NB4 (cell line): ENCODE data around the gene KCNQ1.

Source experiments
- DNase-seq: peaks from one replicate; pipeline ENCODE4 v3.0.0; 2010; ENCODE audit warnings: low read depth
- H3K4me3 ChIP-seq: one replicate; pipeline ENCODE4 v1.5.1; 2011; ENCODE audit warnings: mild to moderate bottlenecking, low read depth, low read length, moderate library complexity
- CTCF ChIP-seq: IDR thresholded peaks from one replicate; pipeline ENCODE4 v1.5.1; 2012; ENCODE audit warnings: low read depth, low read length
- MAX ChIP-seq: IDR thresholded peaks from 2 replicates; pipeline ENCODE4 v1.6.1; 2011; ENCODE audit warnings: low read depth, low read length
- MYC ChIP-seq: IDR thresholded peaks from 2 replicates; pipeline ENCODE4 v1.6.1; 2011; ENCODE audit warnings: low read depth, low read length
- POLR2A ChIP-seq: IDR thresholded peaks from 2 replicates; pipeline ENCODE4 v1.6.1; 2011; ENCODE audit warnings: mild to moderate bottlenecking; ENCODE audit not compliant: insufficient read length; ENCODE audit errors: extremely low read depth

The KCNQ1 gene

DNA sequence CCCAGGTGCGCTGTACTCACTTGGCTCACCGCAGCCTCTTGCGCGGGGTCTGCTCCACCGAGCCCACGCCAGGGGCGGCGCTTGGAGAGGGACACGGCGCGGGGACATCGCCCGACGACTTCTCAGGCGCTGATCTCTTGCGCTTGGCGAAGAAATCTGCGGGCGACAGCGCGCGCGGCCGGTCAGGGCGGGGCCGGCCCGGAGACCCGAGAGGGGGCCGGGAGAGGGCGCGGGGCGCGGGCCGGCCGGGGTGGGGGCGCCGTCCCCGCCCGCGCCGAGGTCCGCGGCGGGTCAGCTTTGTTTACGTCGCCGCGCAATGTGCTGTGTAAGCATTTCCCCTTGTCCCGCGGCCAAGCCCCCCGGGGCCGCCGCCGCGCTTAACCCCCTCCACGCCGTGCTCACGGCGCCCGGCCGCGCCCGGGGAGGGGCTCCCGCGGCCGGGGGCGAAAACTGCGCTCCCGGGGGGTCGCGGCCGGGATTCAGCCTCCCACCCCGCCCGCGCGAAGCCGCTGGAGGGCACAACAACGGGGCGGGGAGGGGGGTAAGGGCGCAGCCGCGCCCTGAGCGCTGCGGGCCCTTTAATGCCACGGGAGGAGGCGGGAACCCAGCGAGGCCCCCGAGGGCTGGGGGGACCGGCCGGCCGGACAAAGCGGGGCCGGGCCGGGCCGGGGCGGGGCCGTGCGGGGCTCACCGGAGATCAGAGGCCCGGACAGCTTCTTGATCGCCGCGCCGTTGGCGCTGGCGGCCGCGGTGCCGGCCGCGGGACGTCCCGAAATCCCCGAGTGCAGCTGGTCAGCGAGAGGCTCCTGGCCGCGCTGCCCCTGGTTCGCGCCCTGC lies 439.4 kb downstream of the KCNQ1 start:
- no peak overlapping the region for H3K4me3 ChIP-seq
- no peak for TF ChIP-seq MAX
- TF ChIP-seq POLR2A, result no peak
- TF ChIP-seq MYC, result no peak
- no peak for TF ChIP-seq CTCF
- DNase-seq, result no peak

GRCh38 chr11:2885017-2885677 lies 440.3 kb downstream of the KCNQ1 start:
- no peak for TF ChIP-seq MAX
- no peak for TF ChIP-seq MYC
- no peak for TF ChIP-seq POLR2A
- TF ChIP-seq CTCF, result no peak
- DNase-seq, result peak; percentile 63
- no peak overlapping the region for H3K4me3 ChIP-seq

- TF ChIP-seq MAX (no peak), MYC (no peak), POLR2A (no peak), CTCF (no peak)
- DNase-seq, result peak; percentile 75
- no peak within 1 kb of the TSS for H3K4me3 ChIP-seq
These were observed 440.9 kb downstream of the KCNQ1 start, which contains the start of gene CDKN1C for GRCh38 chr11:2885678-2886081. Gene CDKN1C (minus strand): TSS chr11:2885775. CDS start chr11:2885456, 319 bp downstream.

DNA sequence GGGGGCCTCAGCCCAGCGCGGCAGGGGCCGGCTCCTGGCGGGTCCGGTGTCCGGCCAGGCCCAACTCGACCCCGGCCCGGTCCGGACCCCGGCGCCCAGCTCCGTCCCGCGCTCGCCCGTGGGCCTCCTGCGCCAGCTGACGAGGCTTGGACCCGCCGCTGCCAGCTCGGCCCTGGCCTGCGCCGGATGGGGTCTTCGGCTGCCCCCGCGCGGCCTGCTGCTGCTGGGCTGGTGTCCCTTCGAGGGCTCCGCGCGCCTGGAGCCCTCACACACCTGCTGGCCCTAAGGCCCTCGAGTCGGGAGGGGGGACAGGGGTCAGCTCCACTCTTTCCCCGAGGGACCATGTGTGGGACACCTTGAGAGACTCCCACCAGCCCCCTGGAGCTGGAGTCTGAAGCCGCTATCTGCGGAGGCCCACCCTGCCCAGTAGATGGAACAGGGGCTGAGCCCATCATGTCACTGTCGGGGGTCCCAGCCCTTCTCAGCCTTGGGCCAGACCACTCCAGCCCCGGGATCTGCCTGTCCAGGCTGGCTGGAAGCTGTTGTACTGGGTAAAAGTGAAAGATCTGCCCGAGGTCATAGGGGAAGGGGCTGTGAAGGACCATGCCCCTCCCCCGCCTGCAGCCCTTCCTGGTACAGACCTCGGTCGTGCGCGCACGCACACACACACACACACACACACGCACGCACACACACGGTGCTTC lies 441.5 kb downstream of the KCNQ1 start:
- no peak for TF ChIP-seq CTCF
- TF ChIP-seq POLR2A, result no peak
- no peak for TF ChIP-seq MYC
- no peak for TF ChIP-seq MAX
- H3K4me3 ChIP-seq, result no peak overlapping the region
- DNase-seq, result no peak

GRCh38 chr11:2886936-2887335 lies 442.1 kb downstream of the KCNQ1 start:
- TF ChIP-seq CTCF (no peak), POLR2A (no peak), MYC (no peak), MAX (no peak)
- H3K4me3 ChIP-seq, result no peak overlapping the region

More at GRCh38 chr11:2886936-2887335, 442.1 kb downstream of the KCNQ1 start:
- no peak for DNase-seq
